NB4 (cell line): ENCODE data around the gene GPATCH2L.

Experiments
- DNase-seq: peaks from one replicate; pipeline ENCODE4 v3.0.0; 2010; ENCODE audit warnings: low read depth
- H3K4me3 ChIP-seq: one replicate; pipeline ENCODE4 v1.5.1; 2011; ENCODE audit warnings: mild to moderate bottlenecking, low read depth, low read length, moderate library complexity
- MYC ChIP-seq: IDR thresholded peaks from 2 replicates; pipeline ENCODE4 v1.6.1; 2011; ENCODE audit warnings: low read depth, low read length
- POLR2A ChIP-seq: IDR thresholded peaks from 2 replicates; pipeline ENCODE4 v1.6.1; 2011; ENCODE audit warnings: mild to moderate bottlenecking; ENCODE audit not compliant: insufficient read length; ENCODE audit errors: extremely low read depth
- TF ChIP-seq, protein P1 (sequence below): IDR thresholded peaks from 2 replicates; pipeline ENCODE4 v1.6.1; 2011; ENCODE audit warnings: low read depth, low read length
- TF ChIP-seq, protein P2 (sequence below): IDR thresholded peaks from one replicate; pipeline ENCODE4 v1.5.1; 2012; ENCODE audit warnings: low read depth, low read length

GPATCH2L gene

DNA sequence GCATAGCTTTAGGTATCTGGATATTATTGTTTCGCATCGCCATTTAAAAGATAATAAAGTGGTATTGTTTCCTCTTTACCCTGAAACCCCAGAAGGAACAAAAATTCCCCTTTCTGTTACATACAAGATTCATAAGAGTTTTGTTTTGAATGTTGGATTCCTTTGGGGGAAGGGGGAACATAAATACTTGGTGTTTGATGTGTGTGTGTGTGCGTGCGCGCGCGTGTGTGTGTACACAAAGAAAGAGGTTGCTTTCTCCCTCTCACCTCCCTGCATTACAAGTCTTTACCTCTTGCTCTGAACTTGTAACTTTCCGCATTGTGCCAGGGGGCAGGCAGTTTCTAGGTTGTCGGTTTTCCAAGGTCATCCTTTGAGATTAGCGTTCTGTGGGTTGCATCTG, 76.4 kb downstream of the GPATCH2L start:
- no peak overlapping the region for H3K4me3 ChIP-seq
- no peak for DNase-seq
- no peak for TF ChIP-seq MYC
- TF ChIP-seq, protein P1, sequence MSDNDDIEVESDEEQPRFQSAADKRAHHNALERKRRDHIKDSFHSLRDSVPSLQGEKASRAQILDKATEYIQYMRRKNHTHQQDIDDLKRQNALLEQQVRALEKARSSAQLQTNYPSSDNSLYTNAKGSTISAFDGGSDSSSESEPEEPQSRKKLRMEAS: no peak
- TF ChIP-seq, protein P2, sequence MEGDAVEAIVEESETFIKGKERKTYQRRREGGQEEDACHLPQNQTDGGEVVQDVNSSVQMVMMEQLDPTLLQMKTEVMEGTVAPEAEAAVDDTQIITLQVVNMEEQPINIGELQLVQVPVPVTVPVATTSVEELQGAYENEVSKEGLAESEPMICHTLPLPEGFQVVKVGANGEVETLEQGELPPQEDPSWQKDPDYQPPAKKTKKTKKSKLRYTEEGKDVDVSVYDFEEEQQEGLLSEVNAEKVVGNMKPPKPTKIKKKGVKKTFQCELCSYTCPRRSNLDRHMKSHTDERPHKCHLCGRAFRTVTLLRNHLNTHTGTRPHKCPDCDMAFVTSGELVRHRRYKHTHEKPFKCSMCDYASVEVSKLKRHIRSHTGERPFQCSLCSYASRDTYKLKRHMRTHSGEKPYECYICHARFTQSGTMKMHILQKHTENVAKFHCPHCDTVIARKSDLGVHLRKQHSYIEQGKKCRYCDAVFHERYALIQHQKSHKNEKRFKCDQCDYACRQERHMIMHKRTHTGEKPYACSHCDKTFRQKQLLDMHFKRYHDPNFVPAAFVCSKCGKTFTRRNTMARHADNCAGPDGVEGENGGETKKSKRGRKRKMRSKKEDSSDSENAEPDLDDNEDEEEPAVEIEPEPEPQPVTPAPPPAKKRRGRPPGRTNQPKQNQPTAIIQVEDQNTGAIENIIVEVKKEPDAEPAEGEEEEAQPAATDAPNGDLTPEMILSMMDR: no peak
- no peak for TF ChIP-seq POLR2A

DNA sequence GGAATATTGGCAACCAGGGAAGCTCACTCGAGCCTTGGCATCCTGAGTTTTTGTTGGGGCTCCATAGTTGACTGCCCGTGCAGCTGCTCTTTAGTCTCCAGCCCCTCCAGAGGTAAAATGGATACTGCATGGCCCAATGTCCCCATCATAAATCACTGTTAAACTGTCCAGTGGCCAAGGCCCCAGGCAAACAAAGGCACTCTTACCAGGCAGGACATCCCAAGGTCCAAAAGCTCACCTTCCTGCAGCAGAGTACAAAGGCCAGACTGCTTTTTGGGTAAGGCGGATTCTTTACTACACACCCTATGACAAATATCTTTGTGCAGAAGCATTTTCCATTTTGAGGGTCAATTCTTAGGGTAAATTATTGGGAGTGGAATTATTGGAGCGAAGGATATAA, 81.1 kb downstream of the GPATCH2L start:
- no peak for DNase-seq
- TF ChIP-seq POLR2A: no peak
- TF ChIP-seq, protein P1: no peak
- no peak for TF ChIP-seq MYC
- TF ChIP-seq, protein P2: no peak
- H3K4me3 ChIP-seq: no peak overlapping the region

DNA sequence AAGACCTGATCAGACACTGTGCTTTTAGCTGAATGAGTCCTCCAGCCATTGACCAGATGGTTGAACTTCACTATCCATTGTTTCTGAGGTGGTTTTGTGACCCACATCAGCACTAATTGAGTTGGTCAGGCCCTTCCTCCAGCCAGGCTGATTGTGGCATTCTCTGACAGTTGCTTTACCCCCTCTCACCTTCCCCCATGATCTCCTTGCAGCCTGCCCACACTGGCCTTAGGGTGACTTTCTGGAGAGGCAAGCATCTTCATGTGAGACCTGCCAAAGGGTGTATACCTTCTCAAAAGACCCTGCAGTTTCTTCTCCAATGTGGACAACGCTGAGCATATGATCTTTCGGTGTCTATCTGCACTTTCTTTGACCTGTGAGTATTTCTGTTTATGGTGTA, 83.9 kb downstream of the GPATCH2L start:
- TF ChIP-seq, protein P1: no peak
- TF ChIP-seq, protein P2: no peak
- TF ChIP-seq MYC (no peak), POLR2A (no peak)
- DNase-seq: no peak

DNA sequence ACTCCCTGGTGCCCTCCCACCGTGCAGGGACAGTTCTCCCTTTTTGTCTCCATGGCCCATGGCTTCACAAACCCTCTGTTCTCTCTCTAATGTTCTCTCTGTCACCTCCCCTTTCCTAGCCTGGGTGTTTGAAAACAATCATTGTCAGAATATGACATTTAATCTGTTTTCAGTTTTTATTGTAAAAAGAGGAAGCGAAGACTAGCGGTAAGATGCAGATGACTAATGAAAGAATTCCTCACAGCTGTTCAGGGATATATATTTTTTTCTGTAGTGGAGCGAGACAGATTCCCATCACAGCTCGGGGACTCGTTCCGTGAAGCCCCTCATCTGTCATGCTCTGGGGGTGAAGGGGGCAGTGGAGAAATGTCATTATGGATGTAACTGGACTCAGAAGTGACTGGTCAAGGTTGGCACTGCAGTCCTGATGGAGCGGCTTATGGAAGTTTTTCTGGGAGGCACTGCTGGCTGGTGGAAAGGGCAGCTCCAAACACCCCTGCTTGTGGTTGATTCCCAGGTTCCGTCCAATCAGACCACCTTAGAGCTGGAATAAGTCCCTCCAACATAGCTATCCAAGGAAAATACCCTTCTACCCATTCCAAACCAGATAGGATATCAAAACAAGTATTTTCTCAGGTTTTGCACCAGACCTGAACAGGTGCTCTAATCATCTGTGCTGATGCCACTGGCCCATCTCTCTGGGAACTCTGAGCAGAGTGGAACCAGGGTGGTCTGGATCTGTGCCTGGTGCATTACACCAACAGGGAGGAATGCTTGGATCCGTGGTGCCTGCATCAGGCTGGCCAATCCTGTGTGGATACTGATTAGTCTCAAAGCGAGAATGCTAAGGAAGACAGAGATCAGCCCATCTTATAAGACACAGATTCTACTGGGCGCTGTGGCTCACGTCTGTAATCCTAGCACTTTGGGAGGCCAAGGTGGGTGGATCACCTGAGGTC, 84.7 kb downstream of the GPATCH2L start:
- no peak for DNase-seq
- TF ChIP-seq POLR2A (no peak), MYC (no peak)
- TF ChIP-seq, protein P1: no peak
- TF ChIP-seq, protein P2: no peak
- H3K4me3 ChIP-seq: no peak overlapping the region

More for the DNA sequence above, 83.9 kb downstream of the GPATCH2L start:
- H3K4me3 ChIP-seq: no peak overlapping the region

DNA sequence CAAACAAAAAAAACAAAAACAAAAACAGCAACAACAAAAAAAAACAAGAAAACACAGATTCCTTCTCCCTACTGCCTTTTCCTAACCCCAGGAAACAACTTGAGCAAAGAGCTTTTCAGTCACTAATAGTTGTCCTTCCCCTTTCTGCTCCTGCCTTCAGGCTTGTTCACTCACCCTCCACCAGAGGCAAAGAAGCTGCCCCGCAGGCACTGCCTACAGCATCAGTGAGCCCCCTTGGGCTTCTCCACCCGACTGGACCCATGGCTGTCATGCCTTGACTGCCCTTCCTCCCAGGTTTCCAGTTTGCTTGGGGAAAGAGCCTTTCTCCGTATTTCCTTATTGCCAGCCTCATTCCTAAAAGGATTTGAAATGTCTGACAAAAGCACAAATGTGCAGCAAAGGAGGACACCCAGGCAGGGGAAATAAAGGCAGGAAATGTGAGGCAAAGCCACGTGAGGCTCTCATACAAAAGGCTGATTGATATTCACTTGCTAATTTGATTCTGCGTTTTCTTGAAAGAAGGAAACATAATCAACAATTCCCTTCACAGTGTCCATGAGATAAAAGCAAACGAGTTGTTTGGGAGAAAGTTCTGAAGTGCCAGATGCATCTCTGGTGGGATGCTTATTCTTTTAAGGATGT, 85.7 kb downstream of the GPATCH2L start:
- no peak for TF ChIP-seq MYC
- TF ChIP-seq, protein P2: no peak
- no peak for DNase-seq
- no peak overlapping the region for H3K4me3 ChIP-seq
